Inferior parietal cortex (tissue), 1 donor: ENCODE measurements around the gene RGS6.

ENCODE experiments used
- DNase-seq: peaks from one replicate; pipeline ENCODE4 v3.0.0-alpha.2; 2016; ENCODE audit errors: extremely low spot score

Gene RGS6

DNA sequence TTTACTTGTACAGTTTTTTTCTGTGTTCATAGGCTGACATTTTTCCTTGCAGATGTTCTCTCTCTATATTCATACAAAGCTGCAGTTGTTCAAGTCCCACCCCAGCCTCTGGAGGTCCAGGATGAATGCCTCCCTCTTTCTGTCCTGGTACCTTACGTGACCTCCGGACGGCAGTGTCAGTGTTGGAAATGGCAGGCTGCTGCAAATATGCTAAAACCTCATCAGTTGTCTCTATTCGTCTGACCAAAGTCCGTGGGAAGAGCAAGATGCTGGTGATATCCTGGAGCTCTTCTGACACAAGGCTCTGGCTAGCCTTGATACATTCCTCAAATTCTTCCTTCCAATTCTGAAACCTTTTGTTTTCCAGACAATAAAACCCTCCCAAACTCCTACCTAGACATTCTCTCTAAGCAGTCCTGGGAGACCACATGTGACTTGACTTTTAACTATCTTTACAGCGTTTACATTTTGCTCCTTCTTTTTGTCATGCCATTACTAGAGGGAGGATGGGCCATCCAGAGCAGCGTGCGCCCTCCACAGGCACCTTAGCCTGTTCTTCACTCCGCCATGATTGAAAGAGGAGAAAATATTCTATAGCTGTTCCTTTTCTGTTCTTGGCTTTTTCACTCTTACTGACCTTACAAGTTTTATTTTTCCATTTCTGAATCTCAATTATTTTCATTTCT, 143.6 kb downstream of the RGS6 start:
- DNase-seq = no peak

DNA sequence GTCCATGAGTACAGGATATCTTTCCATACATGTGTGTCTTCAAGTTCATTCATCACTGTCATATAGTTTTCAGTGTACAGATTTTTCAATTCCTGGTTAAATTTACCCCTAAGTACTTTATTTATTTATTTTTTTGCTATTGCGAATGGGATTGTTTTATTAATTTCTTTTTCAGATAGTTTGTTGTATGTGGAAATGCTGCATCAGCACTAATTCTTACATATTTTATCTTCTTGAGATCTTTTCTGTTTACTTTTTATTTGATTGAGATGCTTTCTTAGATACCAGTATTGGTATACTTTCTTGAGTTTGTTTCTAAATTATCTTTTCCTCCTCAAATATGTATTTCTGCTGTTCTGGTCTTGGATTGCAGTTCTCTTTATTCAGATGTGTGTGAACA, 148.9 kb downstream of the RGS6 start:
- no peak for DNase-seq

GRCh38 chr14:72084935-72085334, 152.7 kb downstream of the RGS6 start:
- DNase-seq = no peak

GRCh38 chr14:72089625-72090024, 157.4 kb downstream of the RGS6 start:
- no peak for DNase-seq

- no peak for DNase-seq
Measured at GRCh38 chr14:72094844-72095582, 162.8 kb downstream of the RGS6 start.

GRCh38 chr14:72097173-72097783, 165.0 kb downstream of the RGS6 start:
- DNase-seq = no peak

GRCh38 chr14:72098210-72098609, 166.0 kb downstream of the RGS6 start:
- no peak for DNase-seq

- no peak for DNase-seq
Measured at GRCh38 chr14:72099566-72099965, 167.3 kb downstream of the RGS6 start.

GRCh38 chr14:72104011-72104613, 171.9 kb downstream of the RGS6 start:
- no peak for DNase-seq

- no peak for DNase-seq
Measured at GRCh38 chr14:72111911-72112310, 179.7 kb downstream of the RGS6 start.

GRCh38 chr14:72118841-72119240, 186.6 kb downstream of the RGS6 start:
- no peak for DNase-seq

- DNase-seq = no peak
Measured at GRCh38 chr14:72120315-72120714, 188.1 kb downstream of the RGS6 start.

GRCh38 chr14:72123755-72124154, 191.5 kb downstream of the RGS6 start:
- DNase-seq = no peak

DNA sequence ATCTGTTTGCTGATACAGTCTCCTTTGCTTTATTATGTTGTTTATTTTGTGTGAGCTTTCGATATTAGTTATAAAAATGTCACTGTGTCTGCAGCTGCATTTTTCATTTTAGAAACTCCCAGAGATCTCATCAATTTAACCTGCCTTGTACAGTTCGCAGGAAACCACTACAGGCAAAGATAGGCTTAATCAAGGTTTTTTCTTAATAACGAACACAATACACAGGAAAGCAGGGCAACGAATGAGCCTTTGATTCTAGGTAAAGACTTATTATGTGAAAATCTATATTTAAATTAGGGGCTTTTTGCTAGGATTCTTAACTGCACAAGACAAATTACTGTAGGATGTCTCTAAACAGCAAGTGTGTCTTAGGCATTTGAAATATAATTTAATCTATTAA, 191.9 kb downstream of the RGS6 start:
- no peak for DNase-seq

DNA sequence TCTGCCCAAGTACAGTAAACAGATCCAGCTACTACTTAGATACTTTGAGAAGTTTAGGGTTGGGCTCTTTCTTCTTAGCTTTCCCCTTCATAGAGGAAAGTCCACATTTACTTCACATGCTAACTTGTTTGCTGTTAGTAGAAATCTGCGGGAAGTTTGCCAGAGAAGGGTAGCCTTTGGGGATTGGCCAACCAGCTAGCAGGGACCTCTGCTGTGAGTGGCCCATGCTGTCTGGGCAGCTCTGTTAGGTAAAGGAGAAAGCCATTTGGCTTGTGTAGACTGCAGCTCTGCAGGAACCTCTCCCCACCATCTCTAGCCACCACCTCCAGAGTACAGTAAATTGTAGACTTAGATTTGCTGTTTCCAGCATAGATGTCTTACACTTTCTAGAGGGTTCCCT, 193.9 kb downstream of the RGS6 start:
- no peak for DNase-seq

GRCh38 chr14:72126561-72126960, 194.3 kb downstream of the RGS6 start:
- DNase-seq = no peak

- no peak for DNase-seq
Measured at GRCh38 chr14:72128629-72129028, 196.4 kb downstream of the RGS6 start.

- no peak for DNase-seq
Measured at GRCh38 chr14:72129291-72129690, 197.1 kb downstream of the RGS6 start.

DNA sequence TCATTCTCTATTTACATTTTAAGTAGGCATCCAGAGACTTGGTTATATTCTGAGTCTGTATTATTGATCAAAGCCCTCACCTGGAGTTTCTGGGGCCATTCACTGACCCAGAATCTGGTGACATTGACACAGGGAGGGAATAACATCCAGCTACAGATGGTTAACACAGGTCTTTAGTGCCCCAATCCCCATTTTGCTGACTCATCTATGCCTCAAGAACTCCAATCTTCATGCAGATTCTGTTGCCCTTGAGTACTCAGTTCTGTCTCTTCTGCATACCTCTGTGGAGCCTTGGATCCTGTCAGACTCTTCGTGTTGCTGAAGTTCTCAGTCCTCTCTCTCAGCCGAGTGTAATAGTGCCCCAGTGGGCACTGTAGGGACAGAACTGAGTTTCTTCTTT, 208.9 kb downstream of the RGS6 start:
- no peak for DNase-seq

DNA sequence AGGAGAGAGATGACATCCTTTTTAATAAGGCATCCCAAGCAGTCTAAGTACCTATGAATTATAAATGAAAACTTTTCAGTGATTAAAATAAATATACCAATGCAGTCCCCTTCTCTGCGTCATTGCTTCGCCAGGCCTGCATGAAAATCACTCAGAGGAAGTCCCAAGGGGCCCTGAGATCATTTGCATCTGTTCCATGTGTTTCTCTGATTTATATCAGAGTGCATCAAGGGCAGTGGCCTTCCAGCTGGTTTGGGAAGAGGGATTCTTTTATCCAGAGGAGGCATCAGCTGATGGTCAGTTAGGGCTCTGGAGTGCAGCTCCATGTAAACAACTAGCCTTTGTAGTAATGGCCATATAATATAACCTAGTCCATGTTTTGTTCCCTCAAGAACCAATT, 210.1 kb downstream of the RGS6 start:
- no peak for DNase-seq

DNA sequence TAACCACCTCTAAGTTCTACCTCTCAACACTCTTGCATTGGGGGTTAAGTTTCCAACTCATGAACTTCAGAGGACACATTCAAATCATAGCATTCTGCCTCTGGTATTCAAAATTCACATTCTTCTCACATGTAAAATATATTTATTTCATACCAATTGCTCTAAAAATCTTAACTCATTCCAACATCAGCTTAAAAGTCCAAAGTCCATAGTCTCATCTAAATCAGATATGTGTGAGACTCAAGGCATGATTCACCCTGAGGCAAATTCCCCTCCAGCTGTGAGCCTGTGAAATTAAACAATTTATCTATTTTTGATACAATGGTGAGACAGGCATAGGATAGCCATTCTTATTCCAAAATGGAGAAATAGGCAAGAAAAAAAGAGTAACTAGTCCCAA, 214.0 kb downstream of the RGS6 start:
- DNase-seq = no peak

DNA sequence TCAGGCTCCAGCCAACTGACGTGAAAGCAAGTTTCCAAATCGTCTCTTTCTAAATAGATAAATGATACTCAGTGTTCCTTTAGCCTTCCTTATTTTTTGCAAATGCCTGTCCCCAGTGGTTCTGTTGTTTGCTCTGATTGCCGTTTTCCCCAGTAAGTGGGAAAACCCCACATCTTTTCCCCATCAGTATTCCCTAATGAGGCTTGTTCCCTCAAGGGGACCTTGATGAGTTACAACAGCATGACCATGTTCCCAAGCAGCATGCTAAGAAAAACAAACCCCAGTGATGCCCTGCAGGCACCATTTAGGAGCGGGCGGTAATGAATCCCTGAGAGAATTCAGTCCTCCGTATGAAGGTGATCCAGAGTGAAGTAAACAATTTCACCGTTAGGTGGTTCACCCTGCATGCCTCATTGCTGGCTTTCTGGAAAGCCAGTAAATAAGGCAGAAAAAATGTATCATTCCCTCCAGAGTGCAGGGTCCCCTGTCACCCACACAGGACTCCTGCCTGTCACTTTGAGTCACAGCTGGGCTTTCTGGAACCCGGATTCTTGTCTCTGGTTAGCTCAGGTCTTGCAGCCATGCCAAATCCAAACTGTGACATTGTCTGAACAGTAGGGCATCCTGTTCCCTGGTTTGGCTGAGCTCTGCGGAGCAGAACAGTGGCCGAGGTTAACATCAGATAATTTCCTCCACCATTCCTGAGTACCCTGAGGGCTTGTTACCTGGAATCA, 222.6 kb downstream of the RGS6 start:
- no peak for DNase-seq
